DMS153 treated with DMSO at 0.1 percent for 48 hours (cell line): ENCODE results near the gene TNC.
A peak's percentile ranks its signal among the peaks of the same experiment; 100 is the strongest.

ENCODE experiments used
- DNase-seq: peaks from one replicate; lab custom pipeline; 2025; ENCODE audit not compliant: unreplicated experiment; lab: John Stamatoyannopoulos, UW

The TNC gene

DNA sequence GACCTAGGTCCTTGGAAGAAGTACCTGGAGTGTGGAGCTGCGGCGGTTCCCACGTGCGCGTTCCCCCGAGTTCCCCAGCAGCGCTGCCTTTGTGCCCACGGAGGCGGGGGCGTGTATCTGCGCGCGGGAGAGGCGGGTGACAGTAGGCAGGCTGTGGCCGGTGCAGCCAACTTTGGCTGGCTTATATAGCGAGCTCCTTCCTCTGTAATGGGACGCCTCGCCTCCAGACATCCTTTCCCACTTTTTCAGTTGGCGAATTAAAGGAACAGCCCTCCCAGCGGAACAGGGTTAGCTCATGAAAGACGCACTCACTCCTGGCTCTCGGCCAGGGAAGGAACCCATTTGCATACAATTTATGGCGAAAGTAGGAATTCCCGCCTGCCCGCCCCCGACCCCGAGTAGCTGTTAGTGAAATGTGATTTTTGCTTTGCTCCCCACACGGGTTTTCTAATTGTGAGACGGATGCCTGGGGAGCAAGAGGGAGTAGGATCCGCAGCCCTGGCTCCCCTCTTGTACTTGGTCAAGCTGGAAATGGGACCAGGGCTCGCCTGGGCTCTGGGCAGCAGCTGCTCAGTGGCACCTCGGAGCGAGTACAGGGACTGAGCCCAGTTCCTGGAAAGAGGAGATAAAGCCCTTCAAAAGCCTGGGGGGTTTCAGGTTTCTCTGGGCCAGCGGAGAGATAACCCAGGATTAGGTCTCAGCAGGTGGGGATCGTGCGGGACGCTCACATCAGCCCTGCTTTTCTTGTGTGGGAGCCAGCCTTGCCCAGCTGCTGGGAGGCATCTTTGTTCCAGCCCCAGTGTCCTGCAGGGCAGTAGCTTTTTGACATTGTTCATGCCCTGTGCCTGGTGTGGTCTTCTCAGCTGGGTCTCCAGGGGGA, at the start of gene TNC:
TSS of gene TNC (minus strand) at position 159 of the 880 bp plus-strand sequence. CDS start 27,139 bp downstream, outside the sequence.
- DNase-seq: peak; percentile 59

DNA sequence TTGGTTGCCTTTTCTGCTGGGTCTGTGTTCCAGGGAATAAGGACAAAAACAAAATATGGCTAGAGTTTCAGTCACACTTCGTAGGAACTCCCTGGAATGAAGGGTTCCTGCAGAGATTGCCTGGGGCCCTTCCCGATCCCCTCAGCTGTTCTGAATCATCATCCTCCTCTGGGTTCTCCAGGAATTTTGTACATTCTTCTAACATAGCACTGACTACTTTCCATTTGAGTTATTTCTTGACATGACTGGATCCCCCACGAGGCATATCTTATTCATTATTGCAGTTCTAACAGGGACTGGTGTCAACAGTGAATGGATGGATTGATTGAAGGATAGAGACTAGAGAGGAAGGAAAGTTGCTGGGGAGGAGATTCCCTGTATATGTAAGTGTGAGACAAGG, 49.2 kb upstream of the TNC start:
- no peak for DNase-seq

DNA sequence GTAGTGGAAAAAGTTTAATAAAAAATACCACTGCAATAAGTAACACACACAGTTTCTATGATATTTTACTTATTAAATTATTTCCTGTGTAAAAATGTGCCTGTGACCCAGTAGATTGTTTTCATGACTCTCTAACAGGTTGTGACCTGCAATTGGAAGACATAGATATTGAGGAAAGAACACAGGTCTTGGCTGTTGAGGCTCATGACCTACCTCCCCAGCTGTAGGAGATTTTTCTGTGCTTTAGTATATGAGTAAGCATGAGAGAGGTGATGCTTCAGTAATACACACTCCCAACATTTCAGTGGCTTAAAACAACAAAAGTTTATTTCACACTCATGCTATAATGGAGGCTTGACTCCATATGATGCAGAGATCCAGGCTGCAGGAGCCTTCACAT, 47.3 kb upstream of the TNC start:
- no peak for DNase-seq

DNA sequence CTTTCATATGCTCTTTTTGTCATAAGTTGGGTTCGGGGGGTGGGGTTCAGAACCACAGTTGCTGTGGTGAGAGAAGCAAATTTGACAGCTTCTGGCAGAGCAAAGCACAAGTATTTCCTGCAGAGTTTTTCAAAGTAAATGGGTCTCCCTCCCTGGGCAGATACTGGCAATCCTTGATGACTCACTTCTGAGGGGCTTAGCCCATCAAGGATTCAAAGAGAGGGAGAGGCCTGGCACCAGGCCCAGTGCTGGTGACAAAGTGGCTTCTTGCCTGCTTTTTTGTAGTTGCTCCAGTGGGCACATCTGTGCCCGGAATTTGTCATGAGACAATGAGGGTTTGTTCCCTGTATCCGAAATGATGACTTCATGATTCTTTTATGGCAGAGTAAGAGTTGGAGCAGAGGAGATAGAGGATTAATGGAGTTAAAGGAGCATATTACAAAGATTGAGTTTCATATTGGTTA, 46.6 kb upstream of the TNC start:
- no peak for DNase-seq

DNA sequence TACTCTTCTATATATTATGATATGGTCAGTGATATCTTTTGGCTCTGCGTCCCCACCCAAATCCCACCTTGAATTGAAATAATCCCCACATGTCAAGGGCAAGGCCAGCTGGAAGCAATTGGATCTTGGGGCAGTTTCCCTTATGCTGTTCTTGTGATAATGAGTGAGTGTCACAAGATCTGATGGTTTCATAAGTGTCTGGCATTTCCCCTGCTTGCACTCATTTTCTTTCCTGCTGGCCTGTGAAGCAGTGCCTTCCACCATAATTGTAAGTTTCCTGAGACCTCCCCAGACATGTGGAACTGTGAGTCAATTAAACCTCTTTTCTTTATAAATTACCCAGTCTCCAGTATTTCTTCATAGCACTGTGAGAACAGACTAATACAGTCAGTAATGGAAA, 45.0 kb upstream of the TNC start:
- DNase-seq: no peak

DNA sequence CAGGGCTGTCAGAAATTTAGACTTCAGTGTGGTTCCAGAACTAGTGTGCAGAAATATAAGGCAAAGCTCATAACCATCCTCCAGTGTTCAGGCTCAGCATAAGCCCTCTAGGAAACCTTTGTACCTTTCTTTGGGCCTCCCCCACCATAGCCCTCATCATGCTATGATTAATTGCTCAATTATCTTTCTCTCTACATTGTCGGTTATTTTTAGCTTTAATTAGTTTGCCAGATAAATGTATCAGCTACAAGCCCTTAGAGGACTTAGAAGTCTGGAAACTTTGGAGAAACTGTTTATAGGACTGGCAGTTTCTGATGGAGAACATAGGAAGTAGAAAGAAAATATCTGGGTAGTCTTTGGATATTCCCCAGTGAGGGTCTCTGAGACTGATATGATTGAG, 43.5 kb upstream of the TNC start:
- no peak for DNase-seq

DNA sequence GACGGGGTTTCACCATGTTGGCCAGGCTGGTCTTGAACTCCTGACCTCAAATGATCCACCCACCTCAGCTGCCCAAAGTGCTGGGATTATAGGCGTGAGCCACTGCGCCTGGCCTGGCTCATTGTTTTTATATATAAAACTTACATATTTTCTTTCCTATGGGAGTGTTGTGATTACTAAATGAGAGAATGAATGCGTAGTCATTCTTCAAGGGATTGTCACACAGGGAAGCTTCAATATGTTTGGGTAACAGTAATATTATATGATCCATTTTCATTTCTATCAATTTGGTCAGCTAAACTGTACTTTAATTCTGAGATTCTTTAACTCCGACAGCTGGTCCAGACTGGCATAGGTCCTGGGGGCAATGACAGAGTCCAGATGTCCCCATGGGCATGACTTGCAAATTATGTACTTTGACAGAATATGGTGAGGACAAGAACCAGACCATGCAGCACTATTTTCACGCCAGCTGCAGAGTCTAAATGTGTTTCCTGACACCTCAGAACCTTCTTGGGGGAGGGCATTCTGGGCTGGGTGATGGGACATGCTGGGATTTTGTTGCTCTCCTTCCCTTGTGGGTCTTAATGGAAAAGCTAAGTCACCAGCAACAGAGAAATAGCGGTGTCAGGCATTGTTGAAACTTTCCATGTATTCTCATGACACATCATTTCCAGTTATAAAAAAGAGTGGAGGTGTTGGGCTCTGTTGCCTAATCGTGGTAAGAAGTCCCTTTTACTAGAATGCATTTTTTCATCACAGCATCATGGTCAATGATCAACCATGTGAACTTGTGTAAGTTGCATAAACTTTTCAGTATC, 40.9 kb upstream of the TNC start:
- no peak for DNase-seq

DNA sequence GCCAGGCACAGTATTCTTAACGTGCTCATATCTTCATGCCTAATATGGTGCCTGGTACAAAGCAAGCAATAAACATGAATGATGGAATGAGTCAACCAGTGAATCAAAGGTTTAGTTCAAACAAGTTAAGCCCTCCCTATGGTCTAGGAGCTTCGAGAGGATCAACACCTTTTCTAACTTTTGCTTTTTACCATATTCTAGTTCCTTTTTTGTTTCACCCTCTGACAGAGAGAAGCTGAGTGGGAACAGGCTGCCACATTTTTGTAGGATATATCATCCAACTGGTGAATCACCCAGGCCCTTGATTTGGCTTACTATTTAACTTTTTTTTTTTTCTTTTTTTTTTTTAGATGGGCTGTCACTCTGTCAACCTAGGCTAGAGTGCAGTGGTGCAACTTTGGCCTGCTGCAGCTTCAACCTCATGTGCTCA, 39.3 kb upstream of the TNC start:
- DNase-seq: no peak

DNA sequence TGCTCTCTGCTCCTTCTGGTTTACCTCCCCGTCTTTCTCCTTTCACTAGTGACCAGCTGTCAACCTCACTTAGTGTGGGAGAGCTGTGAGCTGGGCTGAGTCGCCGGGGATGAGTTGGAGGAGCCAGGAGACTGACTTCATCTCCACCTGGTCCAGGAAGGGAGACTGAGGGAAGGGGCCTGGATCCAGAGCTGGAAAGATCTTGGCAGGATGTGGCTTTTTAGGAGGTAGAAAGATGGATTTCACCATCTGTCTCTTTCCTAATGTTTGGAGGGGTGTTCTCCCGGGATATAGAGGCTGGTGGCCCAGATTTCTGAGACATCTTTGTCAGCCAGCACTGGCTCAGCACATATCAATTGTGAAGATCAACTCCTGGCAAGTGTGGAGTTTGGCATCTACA, 37.1 kb upstream of the TNC start:
- DNase-seq: no peak

DNA sequence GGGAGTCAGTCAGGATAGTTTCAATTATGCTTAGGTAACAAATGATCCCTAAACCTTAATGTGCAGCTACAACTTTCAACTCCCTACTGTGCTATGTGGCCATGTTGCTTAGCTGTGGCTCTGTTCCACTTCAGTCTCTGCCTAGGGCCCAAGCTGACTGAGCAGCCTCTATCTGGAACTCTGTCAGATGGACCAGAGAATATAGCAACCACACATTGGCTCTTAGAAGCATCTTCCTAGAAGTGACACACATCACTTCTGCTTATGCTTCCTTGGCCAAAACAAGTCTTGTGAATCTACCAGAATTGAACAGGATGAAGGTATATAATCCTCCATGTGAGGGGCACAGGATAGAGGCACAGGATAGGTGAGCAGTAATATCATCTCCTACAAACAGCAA, 36.7 kb upstream of the TNC start:
- no peak for DNase-seq

DNA sequence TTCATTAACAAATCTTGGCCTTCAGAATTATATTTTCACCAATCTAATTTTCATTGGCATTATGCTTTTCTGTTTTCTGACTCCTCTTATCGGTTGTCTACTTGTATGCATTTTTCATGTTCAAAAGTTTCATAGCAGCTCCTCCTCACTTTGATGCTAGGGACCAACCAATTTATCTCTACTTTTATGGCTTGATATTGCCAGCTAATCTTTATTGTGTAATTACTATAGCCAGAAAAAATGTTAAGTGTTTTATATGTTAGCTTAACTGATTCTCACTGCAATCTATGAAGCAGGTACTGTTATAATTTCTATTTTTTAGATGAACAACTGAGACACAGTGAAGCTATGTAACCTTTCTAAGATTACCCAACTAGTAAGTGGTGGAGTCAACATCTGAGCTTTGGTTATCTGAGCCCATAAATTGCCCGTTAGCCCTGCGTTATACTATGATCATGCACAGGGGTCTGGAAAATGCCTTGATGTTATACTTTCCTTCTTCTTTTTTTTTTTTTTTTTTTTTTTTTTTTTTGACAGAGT, 34.4 kb upstream of the TNC start:
- no peak for DNase-seq

DNA sequence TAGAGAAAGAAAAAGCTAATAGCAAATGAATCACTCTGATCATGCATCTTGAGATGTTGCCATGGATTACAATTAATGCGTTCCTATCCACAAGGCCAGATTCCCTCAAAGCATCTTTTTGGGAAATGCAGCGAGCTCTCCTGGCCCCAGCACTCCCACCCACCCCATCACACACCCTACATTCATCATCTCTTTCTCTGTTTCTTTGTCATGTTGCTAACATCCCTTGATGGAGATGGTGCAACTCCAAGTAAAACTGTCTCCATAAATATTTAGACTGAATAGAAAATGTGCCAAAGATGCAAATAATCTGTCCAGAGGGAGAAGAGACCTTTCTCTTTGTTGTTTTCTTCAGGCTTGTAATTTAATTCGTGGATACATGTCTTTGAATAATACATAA, 30.8 kb upstream of the TNC start:
- no peak for DNase-seq

DNA sequence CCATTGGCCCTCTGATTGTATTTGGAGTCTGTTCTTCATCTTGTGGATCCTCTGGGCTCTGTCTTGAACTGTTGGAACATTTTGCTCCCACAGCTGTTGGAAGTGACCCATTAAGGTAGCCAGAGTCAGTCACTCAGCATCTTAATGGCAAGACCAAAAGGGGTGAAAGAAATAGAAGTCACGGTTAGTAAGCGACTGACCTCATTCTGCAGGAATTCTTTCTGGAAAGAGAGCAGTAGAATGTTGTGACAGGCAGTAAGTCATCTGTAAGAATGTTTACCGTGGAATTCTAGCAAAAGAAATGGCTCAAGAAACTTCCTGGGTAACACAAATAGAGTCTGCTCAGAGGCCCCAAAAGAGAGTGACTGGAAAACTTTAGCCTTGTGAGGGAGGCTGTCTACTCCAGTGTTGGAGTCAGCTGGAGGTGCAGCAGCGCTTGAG, 28.6 kb upstream of the TNC start:
- DNase-seq: no peak

DNA sequence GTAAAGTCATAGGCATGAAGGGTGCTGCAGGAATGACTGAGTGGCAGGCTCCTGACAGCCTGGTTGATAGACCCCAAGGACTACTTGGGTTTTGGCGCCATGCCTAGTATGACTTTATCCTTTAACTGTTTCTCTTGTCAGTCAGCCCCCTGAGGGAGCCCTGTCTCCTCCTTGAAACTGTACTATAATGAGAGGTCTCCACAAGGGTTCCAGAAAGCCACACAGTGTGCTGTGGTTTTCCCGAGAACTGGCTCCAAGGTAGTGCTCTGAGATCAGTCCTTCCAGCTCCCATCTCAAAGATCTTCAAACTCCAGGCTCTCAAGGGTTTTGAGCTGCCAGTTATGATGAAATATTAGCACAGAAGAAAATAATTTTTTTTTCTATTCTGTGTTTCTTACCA, 26.7 kb upstream of the TNC start:
- DNase-seq: no peak

DNA sequence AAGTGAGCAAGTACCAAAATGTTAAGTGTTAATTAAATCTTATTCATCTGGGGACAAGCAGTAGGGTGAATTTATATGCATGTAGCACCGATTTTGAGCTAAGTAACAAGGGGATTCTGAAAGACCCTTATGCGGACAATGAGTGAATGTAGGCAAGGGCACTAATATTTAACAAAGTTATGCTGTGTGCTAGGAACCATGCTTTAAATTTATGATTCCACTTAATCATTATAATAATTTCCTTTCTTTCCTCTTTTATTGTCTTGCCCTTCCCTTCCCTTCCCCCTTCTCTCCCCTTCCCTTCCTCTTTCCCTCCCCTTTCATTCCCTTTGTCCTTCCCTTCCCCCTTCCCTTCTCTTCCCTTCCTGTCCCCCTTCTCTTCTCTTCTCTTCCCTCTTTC, 25.7 kb upstream of the TNC start:
- no peak for DNase-seq

DNA sequence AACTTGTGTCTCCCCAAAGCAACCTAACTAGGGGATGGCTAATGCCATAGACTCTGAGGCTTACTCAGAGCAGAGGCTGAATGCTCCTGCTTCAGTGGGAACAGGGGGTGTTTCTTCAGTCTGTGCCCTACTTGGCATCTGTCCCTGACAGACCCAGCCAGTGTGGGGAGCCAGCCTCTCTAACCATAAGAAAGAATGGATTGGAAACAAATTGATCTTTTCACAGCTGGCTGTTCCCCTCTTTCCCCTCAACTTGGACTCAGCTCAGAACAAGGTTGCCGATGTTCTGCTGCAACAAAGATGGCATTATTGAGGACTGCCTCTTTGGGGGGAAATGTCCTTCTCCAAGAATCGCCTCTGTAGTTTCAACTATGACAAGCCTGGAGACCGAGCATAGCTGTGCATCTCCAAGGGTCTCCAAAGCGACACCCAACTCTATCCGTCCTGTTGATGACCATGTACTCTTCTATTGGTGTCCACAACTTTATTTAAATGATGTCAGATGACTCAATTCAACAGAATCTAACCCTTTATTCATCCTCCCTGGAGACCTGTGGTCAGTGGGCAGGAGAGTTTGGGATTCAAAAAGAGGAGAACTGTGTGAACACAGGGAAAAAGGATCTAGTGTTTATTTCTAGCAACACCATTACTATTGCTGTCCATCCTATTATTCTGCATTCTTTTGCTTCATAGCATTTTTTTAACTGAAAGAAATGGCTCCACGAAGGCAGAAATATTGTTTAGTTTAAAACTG, 24.7 kb upstream of the TNC start:
- DNase-seq: no peak

DNA sequence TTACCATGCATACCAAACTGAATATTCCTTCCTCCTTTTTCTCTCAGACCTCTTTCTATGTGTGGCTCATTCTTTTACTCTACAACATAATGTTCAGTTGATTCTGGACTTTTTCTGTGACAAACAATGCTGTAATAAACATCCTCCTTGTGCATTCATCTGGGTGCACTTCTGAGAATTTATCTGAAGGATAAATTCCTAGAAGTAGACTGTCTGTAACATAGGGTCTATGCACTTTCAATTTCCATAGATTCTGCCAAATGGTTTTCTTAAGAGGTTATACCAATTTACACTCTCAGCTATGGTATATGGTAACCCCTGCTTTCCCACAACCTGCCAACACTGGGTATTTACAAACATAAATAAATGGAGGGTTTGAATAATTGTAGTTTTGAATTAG, 24.1 kb upstream of the TNC start:
- DNase-seq: no peak

DNA sequence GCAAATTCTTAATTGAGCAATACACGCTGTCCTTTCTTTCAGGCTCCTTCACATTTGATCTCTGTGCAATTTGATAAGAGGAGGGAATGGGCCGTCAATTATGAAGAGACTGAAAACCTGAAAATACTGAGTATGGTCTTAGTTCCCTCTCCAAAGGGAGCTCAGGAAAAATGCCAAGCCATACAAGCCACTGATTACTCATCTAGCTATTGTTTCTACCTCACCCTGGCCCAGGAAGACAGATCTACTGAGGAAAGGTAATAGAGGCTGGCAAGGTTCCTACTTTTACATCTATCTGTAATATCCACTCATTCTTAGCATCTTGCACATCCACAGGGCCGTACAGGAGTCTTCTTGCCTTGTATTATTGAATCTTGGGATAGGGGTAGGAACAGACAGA, 23.7 kb upstream of the TNC start:
- DNase-seq: no peak

DNA sequence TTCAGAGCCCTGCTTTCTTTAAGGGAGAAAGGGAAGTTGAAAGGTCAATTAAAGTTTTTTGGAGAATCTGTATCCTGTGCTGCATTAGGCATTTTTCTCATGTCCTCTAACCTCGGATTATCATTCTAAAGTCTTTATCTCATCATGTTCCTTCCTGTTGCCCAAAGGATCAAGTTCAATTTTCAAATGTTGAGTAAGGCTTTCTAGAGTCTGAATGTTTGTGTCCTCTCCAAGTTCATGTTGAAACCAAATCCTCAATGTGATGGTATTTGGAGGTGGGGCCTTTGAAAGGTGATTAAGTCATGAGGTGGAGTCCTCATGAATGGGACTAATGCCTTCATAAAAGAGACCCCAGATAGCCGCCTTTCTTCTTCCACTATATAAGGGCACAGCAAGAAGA, 20.2 kb upstream of the TNC start:
- DNase-seq: no peak

DNA sequence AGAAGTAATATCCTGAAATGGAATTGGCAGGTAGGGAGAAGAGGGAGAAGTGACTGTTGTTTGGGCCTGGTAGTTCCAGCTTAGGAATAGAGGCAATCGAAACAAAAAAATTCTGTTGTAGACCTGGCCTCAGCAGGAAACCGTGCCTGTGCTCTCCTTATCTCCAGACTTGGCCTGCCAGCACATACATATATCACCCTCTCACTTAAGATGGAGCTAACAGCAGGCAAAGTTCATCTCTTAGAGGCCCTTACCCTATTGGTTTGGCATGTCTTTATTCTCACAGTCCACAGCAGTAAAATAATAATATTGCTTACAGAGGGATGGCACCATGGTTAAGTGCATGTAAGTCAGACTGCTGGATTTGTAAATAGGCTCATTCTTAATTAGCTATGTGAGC, 19.6 kb upstream of the TNC start:
- no peak for DNase-seq
